ENCODE results near the gene ACTR2.
"Not testable (repeated sequence)": the region's sequence is repeated elsewhere in the genome, so short reads cannot be mapped to it uniquely, and the experiment has no call there.

Gene ACTR2

GRCh38 chr2:65227456-65228262 is at the start of gene ACTR2:
TSS of gene ACTR2 (plus strand) at chr2:65227831. CDS start at chr2:65227910, 79 bp downstream.
- peak; percentile 74 for DNase-seq (ENCODE audit: low read depth)

GRCh38 chr2:65182570-65182969 is 45.1 kb upstream of the ACTR2 start:
- DNase-seq (ENCODE audit: low read depth) = no peak

DNA sequence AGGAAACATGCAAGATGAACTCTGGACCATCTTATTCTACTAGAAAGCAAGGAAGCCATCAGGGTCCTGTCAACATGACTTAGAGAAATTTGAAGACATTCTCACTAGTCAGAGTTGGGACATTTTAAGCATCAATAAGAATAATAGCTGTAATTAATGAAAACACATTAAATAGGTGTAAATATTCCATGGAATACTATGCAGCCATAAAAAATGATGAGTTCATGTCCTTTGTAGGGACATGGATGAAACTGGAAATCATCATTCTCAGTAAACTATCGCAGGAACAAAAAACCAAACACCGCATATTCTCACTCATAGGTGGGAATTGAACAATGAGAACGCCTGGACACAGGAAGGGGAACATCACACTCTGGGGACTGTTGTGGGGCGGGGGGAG is 44.2 kb upstream of the ACTR2 start:
- not testable (repeated sequence) for DNase-seq (ENCODE audit: low read depth)

DNA sequence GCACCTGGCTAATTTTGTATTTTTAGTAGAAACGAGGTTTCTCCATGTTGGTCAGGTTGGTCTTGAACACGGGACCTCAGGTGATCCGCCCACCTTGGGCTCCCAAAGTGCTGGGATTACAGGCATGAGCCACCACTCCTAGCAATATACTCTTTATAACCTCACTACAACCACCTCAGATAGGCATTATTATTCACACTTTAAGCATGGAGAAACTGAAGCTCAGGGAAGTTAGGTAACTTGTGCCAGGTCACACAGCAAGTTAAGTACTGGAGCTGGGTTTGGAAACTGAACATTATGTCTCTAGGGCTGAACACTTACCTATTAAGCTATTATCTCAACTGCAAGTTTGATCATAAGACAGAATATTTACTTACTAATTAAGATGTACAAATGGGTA is 42.6 kb upstream of the ACTR2 start:
- DNase-seq (ENCODE audit: low read depth) = no peak

DNA sequence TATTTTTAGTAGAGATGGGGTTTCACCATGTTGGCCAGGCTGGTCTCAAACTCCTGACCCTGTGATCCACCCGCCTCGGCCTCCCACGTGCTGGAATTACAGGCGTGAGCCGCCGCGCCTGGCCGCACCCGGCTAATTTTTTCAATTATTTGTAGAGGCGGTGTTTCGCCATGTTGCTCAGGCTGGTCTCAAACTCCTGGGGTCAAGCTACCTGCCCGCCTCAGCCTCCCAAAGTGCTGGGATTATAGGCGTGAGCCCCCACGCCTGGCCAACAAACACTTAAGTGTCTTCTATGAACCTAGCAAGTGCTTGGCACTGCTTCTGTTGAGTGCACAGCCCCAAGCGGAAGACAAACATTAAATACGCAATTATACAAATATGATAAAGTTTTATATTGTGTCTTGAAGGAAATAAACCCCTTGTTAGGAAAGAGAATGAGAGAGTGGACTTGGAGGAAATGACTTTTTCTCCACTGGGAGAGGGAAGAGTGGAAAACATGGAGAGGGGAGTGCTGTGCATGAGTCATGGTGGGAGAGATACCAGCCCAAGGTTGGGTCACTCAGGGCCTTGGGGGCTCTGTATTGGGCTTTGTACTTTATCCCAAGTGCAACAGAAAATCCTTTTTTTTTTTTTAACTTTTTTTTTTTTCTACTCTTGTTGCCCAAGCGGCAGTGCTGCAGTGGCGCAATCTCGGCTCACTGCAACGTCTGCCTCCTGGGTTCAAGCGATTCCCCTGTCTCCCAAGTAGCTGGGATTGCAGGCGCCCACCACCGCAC is 41.4 kb upstream of the ACTR2 start:
- DNase-seq (ENCODE audit: low read depth) = no peak

DNA sequence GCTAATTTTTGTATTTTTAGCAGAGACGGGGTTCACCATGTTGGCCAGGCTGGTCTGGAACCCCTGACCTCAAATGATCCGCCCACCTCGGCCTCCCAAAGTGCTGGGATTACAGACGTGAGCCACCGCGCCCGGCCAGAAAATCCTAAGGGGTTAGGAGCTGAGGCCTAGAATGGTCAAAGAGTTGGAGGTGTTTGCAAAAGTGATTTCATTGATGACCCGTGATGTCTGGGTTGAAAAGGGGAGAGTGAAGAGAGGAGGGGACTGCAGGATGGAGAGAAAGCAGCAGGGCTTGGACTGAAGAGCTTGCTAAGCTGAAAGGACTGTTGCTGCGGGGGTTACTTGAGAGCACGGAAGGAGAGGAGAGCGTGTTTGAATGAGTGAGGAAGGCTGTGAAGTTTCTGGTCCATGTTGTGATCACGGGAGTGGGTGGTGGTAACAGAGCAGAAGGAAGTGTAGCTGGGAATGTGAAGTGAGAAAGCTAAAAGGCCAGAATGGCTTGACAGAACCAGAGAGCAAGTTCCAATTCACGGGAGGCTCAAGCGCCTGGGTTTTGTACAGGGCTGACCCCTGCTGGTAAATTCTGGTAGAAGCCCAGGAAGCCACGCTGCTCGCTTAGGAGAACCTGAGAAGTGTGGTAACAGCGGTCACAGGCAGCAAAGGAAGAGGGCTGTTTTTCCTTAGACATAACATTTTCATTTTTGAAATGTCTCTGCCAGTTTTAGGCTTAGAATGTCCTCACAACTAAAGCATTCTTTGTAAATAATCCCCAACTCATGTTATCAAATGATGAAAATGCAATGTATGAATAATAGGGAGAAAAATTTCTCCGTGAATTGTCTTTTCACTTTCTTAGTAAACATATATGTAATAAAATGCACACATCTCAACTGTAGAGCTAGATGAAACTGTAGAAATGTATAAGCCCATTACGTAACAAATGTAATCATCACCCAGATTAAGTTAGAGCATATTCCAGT is 40.5 kb upstream of the ACTR2 start:
- peak; percentile 27 for DNase-seq (ENCODE audit: low read depth)

- no peak for DNase-seq (ENCODE audit: low read depth)
Measured at GRCh38 chr2:65193446-65193845, 34.2 kb upstream of the ACTR2 start.

GRCh38 chr2:65198737-65199136 is 28.9 kb upstream of the ACTR2 start:
- no peak for DNase-seq (ENCODE audit: low read depth)

GRCh38 chr2:65199166-65199565 is 28.5 kb upstream of the ACTR2 start:
- no peak for DNase-seq (ENCODE audit: low read depth)

- peak; percentile 13 for DNase-seq (ENCODE audit: low read depth)
Measured at GRCh38 chr2:65199891-65200290, 27.7 kb upstream of the ACTR2 start.

DNA sequence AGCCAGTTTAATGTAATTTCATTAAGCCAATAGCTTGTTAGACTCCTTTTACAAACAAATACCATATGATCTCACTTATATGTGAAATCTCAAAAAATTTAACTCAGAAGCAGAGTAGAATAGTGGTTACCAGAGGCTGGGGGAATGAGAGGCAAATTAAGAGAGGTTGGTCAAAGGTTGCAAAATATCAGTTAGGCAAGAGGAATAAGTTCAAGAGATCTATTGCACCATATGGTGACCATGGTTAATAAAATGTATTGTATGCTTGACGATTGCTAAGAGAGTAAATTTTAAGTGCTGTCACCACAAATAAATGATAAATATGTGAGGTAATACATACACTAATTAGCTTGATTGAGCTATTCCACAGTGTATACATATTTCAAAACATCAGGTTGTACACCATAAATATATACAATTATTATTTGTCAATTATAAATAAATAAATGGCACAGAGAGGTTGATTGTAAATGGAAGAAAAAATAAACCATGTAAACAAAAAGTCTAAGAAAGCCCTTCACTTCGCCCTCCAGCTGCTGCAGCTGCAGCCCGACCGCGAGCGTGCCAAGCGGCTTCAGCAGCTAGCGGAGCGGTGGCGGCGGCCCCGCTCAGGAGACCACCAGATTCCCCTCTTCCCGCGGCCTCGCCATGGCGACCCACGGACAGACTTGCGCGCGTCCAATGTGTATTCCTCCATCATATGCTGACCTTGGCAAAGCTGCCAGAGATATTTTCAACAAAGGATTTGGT is 23.0 kb upstream of the ACTR2 start:
- no peak for DNase-seq (ENCODE audit: low read depth)

GRCh38 chr2:65212115-65212514 is 15.5 kb upstream of the ACTR2 start:
- no peak for DNase-seq (ENCODE audit: low read depth)

- no peak for DNase-seq (ENCODE audit: low read depth)
Measured at GRCh38 chr2:65212619-65213018, 15.0 kb upstream of the ACTR2 start.

GRCh38 chr2:65213035-65213434 is 14.6 kb upstream of the ACTR2 start:
- no peak for DNase-seq (ENCODE audit: low read depth)

DNA sequence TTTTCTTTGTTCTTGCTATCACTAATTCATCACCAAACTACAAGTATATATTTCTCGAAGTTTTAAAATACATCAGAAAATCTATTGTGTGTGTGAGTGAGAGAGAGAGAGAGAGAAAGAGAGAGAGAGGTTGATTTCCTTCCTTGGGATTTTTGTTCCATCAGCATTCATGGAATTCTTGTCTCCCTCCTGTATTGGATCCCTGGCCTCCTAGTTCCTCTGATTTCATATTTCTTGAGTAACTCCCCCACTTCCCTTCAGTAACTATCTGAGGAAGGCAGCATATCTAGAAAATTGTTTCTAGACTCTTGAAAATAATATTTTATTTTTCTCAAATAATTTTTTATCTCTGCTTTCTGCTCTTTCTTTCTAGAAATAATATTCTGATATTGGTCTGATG is 13.3 kb upstream of the ACTR2 start:
- DNase-seq (ENCODE audit: low read depth) = no peak

GRCh38 chr2:65214843-65215242 is 12.8 kb upstream of the ACTR2 start:
- no peak for DNase-seq (ENCODE audit: low read depth)

DNA sequence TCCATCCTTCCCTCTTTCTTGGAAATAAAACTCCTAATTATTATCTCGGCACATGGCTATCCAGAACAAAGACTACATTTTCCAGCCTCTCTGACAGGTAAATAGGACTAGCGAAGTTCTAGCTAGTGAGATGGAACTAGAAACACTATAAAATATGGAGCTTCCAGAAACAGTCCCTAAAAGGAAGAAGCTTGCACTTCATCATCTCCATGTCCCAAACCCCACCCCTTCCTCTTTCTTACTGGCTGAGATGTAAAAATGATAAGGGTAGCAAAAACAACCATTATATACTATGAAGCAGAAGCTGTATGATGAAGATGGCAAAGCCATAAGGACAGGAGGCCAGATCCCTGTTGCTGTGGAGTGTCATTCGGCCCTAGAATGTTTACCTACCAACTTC is 11.7 kb upstream of the ACTR2 start:
- DNase-seq (ENCODE audit: low read depth) = no peak

DNA sequence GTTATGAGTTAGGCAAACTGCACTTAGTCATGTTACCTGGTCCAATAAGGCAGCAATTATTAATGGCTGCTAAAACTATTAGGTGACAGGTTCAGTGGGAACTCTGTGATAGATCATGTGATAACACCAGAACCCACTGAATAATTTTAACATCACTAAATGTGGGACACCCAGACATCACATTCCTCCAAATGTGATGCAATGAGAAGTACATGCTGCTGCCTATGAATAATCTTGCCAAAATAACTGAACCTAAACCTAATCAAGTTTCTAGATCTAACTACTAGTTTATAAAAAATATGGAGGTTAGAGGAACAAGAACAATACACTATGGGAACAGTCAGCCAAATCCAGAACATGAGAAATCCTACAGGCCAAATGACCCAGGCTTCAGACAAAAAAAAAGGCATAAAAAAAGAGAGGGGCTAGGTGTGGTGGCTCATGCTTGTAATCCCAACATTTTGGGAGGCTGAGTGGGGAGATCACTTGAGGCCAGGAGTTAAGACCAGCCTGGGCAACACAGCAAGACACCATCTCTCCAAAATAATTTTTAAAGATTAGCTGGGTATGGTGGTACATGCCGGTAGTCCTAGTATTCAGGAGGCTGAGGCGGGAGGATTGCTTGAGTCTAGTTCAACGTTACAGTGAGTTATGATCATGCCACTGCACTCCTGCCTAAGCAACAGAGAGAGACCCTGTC is 7.0 kb upstream of the ACTR2 start:
- DNase-seq (ENCODE audit: low read depth) = no peak

DNA sequence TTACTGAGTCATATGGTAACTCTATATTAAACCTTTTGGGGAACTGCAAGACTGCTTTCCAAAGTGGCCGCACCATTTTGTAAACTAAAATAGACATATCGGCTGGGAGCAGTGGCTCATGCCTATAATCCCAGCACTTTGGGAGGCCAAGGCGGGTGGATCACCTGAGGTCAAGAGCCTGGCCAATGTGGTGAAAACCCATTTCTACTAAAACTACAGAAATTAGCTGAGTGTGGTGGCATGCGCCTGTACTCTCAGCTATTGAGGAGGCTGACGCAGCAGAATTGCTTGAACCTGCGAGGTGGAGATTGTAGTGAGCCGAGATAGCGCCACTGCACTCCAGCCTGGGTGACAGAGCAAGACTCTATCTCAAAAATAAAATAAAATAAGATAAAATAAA is 6.4 kb upstream of the ACTR2 start:
- not testable (repeated sequence) for DNase-seq (ENCODE audit: low read depth)

GRCh38 chr2:65227020-65227455 is 593 bp upstream of the ACTR2 start:
- DNase-seq (ENCODE audit: low read depth) = no peak

GRCh38 chr2:65228263-65228750 is 676 bp downstream of the ACTR2 start:
- DNase-seq (ENCODE audit: low read depth) = no peak
